Measurements from ENCODE around the gene DYNLT5. TPM values are rescaled to one million over a fixed set of nuclear protein-coding genes. Genes with fewer than 3 reads are reported as not detected.
"Not testable (repeated sequence)": the region's sequence is repeated elsewhere in the genome, so short reads cannot be mapped to it uniquely, and the experiment has no call there.

The DYNLT5 gene
- total RNA-seq, 1 donor from 2014 or later = 0.98 TPM

DNA sequence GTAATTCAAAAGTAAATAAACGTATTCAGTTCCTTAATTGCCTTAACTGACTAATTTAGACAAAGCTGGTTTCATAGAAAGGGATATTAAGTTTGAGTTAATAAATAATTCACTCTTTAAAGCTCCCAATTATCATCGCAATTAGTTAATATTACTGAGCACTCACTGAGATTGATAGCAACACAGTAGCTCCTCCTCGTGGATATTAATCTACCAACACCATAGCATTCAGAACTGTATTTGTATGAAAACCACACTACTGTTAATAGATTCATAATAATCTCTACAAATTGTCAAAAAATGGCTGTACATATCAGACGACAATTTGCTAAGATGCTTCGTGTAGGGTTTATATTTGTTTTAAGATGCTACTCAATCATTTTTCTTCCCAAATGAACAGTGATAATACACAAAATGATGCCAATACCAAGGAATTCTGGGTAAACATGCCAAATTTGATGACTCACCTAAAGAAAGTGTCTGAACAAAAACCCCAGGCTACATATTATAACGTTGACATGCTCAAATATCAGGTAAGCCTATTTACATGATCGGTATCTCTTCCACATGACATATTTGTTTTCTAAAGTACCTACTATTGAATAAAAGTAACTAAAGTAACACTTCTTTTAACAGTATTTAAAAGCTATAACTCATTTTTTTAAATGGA lies 18.8 kb upstream of the DYNLT5 start:
- intact Hi-C loops (cut with DNase I) = no loop called here
- H3K36me3 ChIP-seq = no peaks in the 10 kb centered on the region

GRCh38 chr1:66734531-66734930 lies 17.7 kb upstream of the DYNLT5 start:
- H3K27me3 ChIP-seq; H3K4me1 ChIP-seq; intact Hi-C loops (cut with DNase I); H3K36me3 ChIP-seq; H3K4me3 ChIP-seq; H3K27ac ChIP-seq; H3K9me3 ChIP-seq; DNase-seq (ENCODE audit: extremely low spot score in 2 of 2): not testable (repeated sequence)

More for the DNA sequence above, 18.8 kb upstream of the DYNLT5 start:
- Histone ChIP-seq H3K27ac (no peak overlapping the region), H3K9me3 (no peaks in the 10 kb centered on the region), H3K27me3 (no peaks in the 10 kb centered on the region), H3K4me1 (no peaks in the 10 kb centered on the region), H3K4me3 (no peak overlapping the region)
- TF ChIP-seq POLR2A (IDR thresholded peaks at IDR 0.05) = no peak
- TF ChIP-seq, protein P1, sequence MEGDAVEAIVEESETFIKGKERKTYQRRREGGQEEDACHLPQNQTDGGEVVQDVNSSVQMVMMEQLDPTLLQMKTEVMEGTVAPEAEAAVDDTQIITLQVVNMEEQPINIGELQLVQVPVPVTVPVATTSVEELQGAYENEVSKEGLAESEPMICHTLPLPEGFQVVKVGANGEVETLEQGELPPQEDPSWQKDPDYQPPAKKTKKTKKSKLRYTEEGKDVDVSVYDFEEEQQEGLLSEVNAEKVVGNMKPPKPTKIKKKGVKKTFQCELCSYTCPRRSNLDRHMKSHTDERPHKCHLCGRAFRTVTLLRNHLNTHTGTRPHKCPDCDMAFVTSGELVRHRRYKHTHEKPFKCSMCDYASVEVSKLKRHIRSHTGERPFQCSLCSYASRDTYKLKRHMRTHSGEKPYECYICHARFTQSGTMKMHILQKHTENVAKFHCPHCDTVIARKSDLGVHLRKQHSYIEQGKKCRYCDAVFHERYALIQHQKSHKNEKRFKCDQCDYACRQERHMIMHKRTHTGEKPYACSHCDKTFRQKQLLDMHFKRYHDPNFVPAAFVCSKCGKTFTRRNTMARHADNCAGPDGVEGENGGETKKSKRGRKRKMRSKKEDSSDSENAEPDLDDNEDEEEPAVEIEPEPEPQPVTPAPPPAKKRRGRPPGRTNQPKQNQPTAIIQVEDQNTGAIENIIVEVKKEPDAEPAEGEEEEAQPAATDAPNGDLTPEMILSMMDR (IDR thresholded peaks at IDR 0.05) = no peak
- no peak for TF ChIP-seq POLR2AphosphoS5 (IDR thresholded peaks at IDR 0.05; ENCODE audit: insufficient read depth in 1 of 2, low read depth in 1 of 2)
- no peak for DNase-seq (ENCODE audit: extremely low spot score in 2 of 2)

DNA sequence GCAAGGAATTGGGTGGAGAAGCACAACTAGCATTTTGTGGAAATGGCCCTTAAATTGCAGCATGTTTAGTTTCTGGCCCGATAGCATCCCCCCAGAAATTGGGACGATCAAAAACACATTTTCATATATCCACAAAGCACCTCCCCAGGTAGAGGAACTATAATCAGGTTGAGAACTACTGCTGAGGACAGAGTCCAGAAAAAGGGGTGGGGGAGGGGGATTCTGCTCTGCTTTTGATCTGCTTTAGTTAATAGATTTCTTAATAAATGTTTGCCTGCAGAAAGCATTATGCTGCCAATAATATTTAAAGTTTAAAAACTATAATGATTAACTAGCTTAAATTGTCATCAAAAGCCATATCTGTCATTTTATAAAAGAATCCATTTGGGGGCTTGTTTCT lies 14.4 kb upstream of the DYNLT5 start:
- intact Hi-C loops (cut with DNase I) = no loop called here
- no peaks in the 10 kb centered on the region for H3K36me3 ChIP-seq

DNA sequence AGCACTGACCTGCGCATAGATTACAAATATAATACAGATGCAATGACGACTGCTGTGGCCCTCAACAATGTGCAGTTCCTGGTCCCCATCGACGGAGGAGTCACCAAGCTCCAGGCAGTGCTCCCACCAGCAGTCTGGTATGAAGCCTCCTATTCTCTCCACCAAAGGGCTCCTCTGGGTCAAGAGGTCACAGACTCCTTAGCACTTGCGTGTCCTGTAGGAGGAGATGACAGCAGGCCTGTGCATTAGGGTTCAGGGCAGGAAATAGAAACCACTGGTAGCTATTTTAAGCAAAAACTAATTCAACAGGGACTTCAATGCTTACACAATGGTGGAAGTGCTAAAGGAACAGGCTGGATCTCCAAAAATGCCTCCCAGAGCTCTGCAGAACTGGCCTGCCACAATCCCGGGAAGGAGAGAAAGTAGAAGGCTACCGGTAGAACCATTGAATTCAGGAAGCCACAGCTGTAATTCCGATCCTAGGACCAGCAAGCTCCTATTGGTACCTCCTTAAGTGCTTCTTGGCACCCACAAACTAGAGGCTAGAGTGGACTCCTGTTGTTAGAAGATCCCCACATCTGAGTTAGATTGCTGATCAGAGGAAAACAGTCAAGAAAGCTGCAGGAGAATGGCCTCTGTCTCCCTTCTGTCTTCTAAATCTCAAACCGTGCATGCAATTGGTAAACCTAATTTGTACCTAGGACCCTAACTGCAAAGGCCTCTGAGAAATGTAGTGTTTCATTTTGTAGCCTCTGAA lies 12.7 kb upstream of the DYNLT5 start:
- Histone ChIP-seq H3K9me3 (no peaks in the 10 kb centered on the region), H3K27me3 (no peaks in the 10 kb centered on the region), H3K4me1 (no peaks in the 10 kb centered on the region), H3K27ac (no peak overlapping the region), H3K4me3 (no peak overlapping the region), H3K36me3 (no peaks in the 10 kb centered on the region)
- intact Hi-C loops (cut with DNase I) = no loop called here
- DNase-seq (ENCODE audit: extremely low spot score in 2 of 2) = no peak
- no peak for TF ChIP-seq POLR2A (IDR thresholded peaks at IDR 0.05)
- TF ChIP-seq, protein P1 (IDR thresholded peaks at IDR 0.05) = no peak
- TF ChIP-seq POLR2AphosphoS5 (IDR thresholded peaks at IDR 0.05; ENCODE audit: insufficient read depth in 1 of 2, low read depth in 1 of 2) = no peak

More for the DNA sequence above, 14.4 kb upstream of the DYNLT5 start:
- Histone ChIP-seq H3K27me3 (no peaks in the 10 kb centered on the region), H3K4me3 (no peak overlapping the region), H3K4me1 (no peaks in the 10 kb centered on the region), H3K9me3 (no peaks in the 10 kb centered on the region), H3K27ac (no peak overlapping the region)
- TF ChIP-seq POLR2AphosphoS5 (IDR thresholded peaks at IDR 0.05; ENCODE audit: insufficient read depth in 1 of 2, low read depth in 1 of 2) (no peak), POLR2A (IDR thresholded peaks at IDR 0.05) (no peak)
- TF ChIP-seq, protein P1 (IDR thresholded peaks at IDR 0.05) = no peak
- no peak for DNase-seq (ENCODE audit: extremely low spot score in 2 of 2)

DNA sequence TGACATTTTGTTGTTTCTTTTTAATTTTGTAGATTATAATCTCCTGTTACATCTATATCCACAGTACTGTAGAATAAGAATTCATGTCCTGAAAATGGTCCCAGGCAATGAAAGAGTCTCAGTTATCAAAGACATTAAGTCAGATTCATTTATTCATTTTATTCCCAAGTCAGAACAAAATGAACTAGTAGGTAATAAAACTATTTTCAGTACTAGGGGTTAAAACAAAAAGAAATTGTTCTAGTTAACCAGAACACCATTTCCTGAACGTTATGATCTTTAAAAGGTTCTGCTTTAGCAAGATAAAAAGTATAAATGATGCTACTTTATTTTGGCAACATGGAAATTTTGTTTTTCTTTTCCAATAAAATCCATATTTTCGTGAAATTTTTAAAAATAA lies 6.8 kb upstream of the DYNLT5 start:
- no peak for TF ChIP-seq POLR2AphosphoS5 (IDR thresholded peaks at IDR 0.05; ENCODE audit: insufficient read depth in 1 of 2, low read depth in 1 of 2)
- no peak for TF ChIP-seq POLR2A (IDR thresholded peaks at IDR 0.05)
- TF ChIP-seq, protein P1 (IDR thresholded peaks at IDR 0.05) = no peak
- intact Hi-C loops (cut with DNase I) = no loop called here

More for the DNA sequence above, 6.8 kb upstream of the DYNLT5 start:
- Histone ChIP-seq H3K9me3 (no peaks in the 10 kb centered on the region), H3K4me3 (no peak overlapping the region), H3K4me1 (no peaks in the 10 kb centered on the region), H3K27ac (no peak overlapping the region), H3K27me3 (no peaks in the 10 kb centered on the region), H3K36me3 (no peaks in the 10 kb centered on the region)
- DNase-seq (ENCODE audit: extremely low spot score in 2 of 2) = no peak

Measured in vagina (tissue), 2 donors.